ENCODE measurements around the gene SURF1. TPM values are rescaled to one million over a fixed set of nuclear protein-coding genes. Genes with fewer than 3 reads are reported as not detected.
"Not testable (repeated sequence)": the region's sequence is repeated elsewhere in the genome, so short reads cannot be mapped to it uniquely, and the experiment has no call there.

The SURF1 gene
- total and polyA plus RNA-seq, 2 experiments from 2014 or later: 32.9 to 88.3 TPM

- H3K4me3 ChIP-seq: no peak overlapping the region
- DNase-seq (ENCODE audit: low read depth in 1 of 2, low spot score in 1 of 2): no peak
- no peaks in the 10 kb centered on the region for H3K9me3 ChIP-seq (ENCODE audit: low read depth)
- no peaks in the 10 kb centered on the region for H3K27me3 ChIP-seq
- peaks cover 32% of the 10 kb centered on the region for H3K36me3 ChIP-seq
- no peak for TF ChIP-seq CTCF (IDR thresholded peaks at IDR 0.05; ENCODE audit: low read depth, low read length)
- no peak overlapping the region for H3K27ac ChIP-seq
- peaks cover 5% of the 10 kb centered on the region for H3K4me1 ChIP-seq (ENCODE audit: low read depth)
Measured at GRCh38 chr9:133331641-133332380, 24.5 kb downstream of the SURF1 start.

- DNase-seq (ENCODE audit: low read depth in 1 of 2, low spot score in 1 of 2): no peak
- no peak for TF ChIP-seq CTCF (IDR thresholded peaks at IDR 0.05; ENCODE audit: low read depth, low read length)
Measured at GRCh38 chr9:133331221-133331620, 25.1 kb downstream of the SURF1 start.

GRCh38 chr9:133329306-133330156 is 26.8 kb downstream of the SURF1 start:
- Histone ChIP-seq H3K27ac (peak overlapping the region; percentile 5), H3K36me3 (peaks cover 32% of the 10 kb centered on the region)
- not testable (repeated sequence) for H3K27me3 ChIP-seq; H3K9me3 ChIP-seq (ENCODE audit: low read depth); H3K4me1 ChIP-seq (ENCODE audit: low read depth); H3K4me3 ChIP-seq
- DNase-seq (ENCODE audit: low read depth in 1 of 2, low spot score in 1 of 2): peak in 1 of 2 donors; percentile 36
- TF ChIP-seq CTCF (IDR thresholded peaks at IDR 0.05; ENCODE audit: low read depth, low read length): peak; percentile 60

More at GRCh38 chr9:133331221-133331620, 25.1 kb downstream of the SURF1 start:
- no peaks in the 10 kb centered on the region for H3K27me3 ChIP-seq
- no peak overlapping the region for H3K27ac ChIP-seq
- no peak overlapping the region for H3K4me3 ChIP-seq
- H3K36me3 ChIP-seq: peaks cover 32% of the 10 kb centered on the region
- H3K4me1 ChIP-seq (ENCODE audit: low read depth): peaks cover 5% of the 10 kb centered on the region
- no peaks in the 10 kb centered on the region for H3K9me3 ChIP-seq (ENCODE audit: low read depth)

- no peak overlapping the region for H3K4me3 ChIP-seq
- H3K27ac ChIP-seq: no peak overlapping the region
- TF ChIP-seq CTCF (IDR thresholded peaks at IDR 0.05; ENCODE audit: low read depth, low read length): no peak
- no peak for DNase-seq (ENCODE audit: low read depth in 1 of 2, low spot score in 1 of 2)
- no peaks in the 10 kb centered on the region for H3K4me1 ChIP-seq (ENCODE audit: low read depth)
- peaks cover 24% of the 10 kb centered on the region for H3K36me3 ChIP-seq
- H3K27me3 ChIP-seq: no peaks in the 10 kb centered on the region
- no peaks in the 10 kb centered on the region for H3K9me3 ChIP-seq (ENCODE audit: low read depth)
Measured at GRCh38 chr9:133327834-133328484, 28.3 kb downstream of the SURF1 start.

- not testable (repeated sequence) for H3K27ac ChIP-seq; H3K4me1 ChIP-seq (ENCODE audit: low read depth)
Measured at GRCh38 chr9:133327021-133327420, 29.3 kb downstream of the SURF1 start.

More at GRCh38 chr9:133327021-133327420, 29.3 kb downstream of the SURF1 start:
- H3K27me3 ChIP-seq; H3K4me3 ChIP-seq; DNase-seq (ENCODE audit: low read depth in 1 of 2, low spot score in 1 of 2); H3K9me3 ChIP-seq (ENCODE audit: low read depth): not testable (repeated sequence)
- H3K36me3 ChIP-seq: peaks cover 19% of the 10 kb centered on the region

Data from cardiac muscle cell (in vitro differentiated cells and primary cell).